GM19035 (cell line): Measurements from ENCODE around the gene TJP3.

Experiments used
- ATAC-seq: cut with Tn5 transposase; IDR thresholded peaks from one replicate; pipeline ENCODE4 v1.9.1; 2021; ENCODE audit not compliant: unreplicated experiment

TJP3 gene

DNA sequence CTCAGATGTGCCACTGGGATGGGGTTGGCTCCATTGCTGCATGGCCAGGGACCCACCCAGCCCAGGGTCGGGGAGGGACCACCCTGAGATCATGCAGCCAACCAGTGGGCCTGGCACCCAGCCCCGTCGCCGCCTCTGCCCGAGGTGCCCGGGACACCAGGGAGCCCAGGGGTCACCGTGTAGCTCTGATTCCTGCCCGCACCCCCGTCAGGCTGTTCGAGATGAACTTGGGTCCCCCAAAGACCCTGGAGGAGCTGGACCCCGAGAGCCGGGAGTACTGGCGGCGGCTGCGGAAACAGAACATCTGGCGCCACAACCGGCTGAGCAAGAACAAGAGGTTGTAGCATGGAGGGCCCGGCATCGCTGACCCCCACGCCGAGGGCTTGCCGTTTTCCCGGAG, 58.9 kb downstream of the TJP3 start:
- ATAC-seq, result no peak

DNA sequence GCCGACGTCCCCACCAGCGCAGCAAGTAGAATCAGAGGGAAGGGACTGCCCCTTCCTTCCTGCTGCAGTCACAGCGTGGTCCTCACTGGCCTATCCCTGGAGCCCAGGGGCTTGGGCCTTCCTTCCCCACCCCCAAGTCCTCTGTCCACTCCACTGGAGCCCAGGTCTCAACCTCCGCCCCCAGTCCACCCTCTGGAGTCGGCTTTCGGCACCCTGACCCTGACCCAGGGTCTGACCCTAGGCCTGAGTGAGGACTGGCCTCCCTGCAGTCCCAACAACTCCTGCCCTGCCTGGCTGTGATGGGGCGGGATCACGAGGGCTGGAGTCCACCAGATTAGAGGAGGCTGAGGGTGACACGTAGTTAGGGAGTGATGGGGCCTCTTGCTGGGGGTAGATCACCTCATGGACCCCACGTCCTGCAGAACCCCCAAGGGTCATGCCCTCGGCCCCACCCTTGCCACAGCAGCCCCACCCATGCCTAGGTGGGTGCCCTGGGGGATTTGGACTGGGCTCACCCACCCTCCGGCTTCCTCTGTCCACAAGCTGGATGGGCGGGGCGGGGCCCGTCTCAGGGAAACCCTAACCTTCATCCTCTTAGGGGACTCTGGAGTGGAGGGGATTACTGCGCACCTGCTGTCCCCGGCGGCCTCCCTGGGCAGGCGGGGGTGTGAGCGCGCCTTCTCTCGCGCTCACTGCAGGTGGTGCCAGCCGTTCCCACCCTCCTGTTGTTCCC, 60.0 kb downstream of the TJP3 start:
- ATAC-seq, result no peak

DNA sequence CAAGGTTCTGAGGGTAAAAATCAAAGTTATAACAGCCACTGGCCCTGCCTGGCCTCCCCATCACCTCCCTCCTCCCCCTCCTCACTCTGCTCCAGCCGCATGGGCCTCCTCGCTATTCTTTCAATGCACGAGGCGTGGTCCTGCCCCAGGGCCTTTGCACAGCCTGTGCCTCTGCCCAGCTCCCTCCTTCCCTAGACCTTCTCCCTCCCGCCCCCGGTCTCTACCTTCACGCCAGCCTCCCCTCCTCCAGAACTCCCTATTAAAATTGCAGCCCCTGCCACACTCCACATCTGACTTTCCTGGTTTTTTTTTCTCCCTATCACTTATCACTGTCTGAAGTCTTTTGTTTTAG, 60.5 kb downstream of the TJP3 start:
- no peak for ATAC-seq

DNA sequence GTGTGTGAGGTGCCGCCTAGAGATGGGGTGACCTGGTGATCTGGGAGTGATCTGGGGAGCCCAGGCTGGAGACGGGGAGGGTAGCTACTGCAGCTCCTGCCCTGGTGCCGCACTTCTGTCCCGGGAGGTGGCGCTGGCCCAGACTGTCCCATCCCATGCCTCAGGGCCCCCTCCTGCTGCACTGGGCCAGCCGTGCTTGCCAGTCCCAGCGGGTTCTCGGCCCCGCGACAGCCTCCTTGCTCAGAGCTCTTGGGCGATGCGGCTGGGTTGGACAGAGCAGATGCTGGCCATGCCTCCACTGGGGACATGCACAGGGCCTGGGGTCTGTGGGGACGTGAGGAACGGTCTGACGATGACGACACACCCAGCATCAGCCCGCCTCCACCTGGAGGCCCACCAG, 61.3 kb downstream of the TJP3 start:
- no peak for ATAC-seq

DNA sequence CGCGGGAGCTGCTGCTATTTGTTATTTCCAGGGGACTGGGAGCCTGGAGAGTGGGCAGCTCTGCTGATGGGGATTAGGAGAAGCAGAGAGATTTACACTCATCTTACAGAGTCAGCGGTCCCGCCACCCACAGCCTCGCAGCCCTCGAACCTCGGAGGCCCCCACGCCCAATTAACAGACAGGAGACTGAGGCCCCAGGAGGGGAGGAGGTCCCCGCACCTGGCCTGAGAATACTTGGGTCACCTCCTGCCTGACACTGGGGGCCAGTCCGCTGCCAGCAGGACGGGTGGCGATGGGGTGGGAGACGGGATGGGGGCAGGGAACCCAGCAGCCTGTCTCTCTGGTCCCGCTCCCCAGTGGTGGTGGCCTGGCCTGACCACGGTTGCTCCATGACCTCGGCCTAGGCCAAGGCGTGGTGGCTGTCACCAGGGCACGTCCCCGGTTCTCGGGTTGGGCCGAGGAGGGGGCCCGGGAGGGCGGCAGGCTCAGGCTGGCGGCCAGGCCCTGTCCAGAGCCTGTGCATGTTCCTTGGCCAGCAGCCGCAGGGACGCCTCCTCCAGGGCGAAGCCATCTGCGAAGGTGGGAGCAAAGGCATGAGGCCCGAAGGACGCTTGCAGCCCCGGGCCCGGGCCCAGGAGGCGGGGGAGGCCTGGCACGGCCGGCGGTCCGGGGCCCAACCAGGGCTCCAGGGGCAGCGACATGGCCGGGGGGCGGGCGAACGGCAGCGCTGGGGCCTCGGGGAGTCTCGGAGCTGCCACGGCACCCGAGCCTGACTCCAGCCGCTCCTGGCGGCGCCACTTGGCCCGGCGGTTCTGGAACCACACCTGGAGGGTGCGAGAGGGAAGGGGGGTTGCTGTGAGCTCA, 62.2 kb downstream of the TJP3 start:
- ATAC-seq, result no peak

DNA sequence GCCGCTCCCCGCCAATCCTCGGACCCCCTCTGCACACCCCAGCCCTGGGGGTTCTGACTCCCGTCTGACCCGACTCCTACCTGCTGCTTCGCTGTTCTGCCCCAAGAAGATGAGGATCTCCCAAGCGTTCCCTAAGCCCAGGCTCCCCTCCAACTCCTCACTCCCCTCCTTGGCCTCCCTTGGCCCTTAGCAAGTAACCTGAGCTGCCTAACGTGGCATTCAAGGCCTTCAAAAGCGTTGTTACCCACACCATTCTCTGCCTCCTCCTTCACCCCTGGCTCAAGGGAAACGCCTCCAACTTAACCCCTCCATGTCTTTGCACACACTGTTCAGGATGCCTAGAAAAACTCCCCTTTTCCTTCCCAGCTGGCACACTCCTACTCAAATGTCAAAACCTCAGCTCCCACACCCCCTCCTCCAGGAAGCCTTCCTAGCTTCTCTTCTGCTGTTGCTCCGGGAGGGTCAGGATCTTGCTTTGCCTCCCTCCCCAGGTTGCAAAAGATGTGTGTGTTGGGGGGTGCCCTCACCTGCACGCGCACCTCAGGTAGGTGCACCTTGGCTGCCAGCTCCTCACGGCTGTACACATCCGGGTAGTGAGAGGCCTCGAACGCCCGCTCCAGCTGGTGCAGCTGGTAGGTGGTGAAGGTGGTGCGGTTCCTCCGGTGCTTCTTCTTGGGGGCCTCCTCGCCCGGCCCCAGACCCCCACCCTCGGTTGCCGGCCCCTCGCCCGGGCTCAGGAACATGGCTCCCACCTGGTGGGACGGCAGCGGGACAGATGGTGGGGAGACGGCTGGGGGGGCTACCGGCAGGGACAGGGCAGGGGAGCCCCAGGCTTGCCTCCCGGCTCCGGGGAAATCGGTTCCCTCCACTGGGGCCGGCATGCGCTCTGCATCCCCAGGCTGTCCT, 63.1 kb downstream of the TJP3 start:
- no peak for ATAC-seq

DNA sequence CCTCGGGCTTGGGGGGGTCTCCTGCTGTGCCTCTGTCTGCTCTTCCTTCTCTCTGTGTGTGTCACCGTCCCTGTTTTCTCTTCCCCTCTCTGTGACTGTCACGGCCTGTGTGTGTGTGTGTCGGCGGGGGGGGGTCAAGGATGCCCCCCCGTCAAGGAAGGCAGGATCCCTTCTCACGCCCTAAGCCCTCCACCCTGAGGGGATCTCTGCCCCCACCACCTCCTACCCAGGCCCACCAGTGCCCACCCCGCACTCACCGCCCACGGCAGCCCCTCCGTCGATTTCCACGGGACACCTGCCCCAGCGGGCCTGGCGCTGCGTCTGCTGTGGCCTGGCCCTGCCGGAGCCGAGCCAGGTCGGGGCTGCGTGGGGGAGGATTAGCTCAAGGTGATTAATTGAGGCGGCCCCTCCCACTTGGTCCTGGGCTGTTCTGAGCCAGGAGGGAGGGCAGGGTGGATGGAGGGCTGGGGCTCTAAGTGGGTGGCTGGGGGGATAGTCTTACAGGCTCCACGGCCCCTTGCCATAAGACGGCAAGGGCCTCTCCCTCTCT, 63.8 kb downstream of the TJP3 start, which contains the start of gene RAX2:
Gene RAX2 (minus strand): TSS at position 323 of the 550 bp plus-strand sequence. CDS start 486 bp downstream, outside the sequence.
- no peak for ATAC-seq

DNA sequence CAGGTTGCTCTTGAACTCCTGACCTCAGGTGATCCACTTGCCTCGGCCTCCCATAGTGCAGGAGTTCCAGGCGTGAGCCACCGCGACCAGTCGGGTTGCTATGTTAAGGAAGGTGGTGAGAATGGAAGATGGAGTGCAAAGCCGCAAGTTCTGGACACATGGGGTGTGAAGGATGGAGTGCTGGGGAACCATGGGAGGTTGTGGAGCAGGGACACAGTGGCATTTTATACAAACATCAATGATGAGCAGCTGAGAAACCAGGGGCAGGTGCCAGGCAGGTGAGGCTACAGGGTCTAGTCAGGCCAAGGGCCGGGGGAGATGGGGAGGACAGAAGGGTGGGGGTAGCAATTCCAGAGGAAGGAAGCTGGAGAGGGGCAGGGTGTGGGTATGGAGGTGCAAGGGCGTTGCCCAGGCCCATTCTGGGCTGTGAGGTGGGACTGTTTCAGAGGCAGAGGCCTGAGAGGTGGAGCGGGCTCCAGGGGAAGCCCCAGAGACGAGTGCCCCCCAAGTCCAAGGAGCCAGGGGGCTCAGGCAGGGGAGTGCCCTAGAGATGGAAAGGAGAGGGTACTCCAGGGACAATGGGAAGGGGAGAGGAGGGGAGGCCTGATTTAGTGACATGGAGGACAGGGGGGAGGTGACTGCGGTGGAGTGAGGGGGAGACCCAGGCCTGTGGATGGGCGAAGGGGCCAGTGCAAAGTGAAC, 65.8 kb downstream of the TJP3 start:
- no peak for ATAC-seq

DNA sequence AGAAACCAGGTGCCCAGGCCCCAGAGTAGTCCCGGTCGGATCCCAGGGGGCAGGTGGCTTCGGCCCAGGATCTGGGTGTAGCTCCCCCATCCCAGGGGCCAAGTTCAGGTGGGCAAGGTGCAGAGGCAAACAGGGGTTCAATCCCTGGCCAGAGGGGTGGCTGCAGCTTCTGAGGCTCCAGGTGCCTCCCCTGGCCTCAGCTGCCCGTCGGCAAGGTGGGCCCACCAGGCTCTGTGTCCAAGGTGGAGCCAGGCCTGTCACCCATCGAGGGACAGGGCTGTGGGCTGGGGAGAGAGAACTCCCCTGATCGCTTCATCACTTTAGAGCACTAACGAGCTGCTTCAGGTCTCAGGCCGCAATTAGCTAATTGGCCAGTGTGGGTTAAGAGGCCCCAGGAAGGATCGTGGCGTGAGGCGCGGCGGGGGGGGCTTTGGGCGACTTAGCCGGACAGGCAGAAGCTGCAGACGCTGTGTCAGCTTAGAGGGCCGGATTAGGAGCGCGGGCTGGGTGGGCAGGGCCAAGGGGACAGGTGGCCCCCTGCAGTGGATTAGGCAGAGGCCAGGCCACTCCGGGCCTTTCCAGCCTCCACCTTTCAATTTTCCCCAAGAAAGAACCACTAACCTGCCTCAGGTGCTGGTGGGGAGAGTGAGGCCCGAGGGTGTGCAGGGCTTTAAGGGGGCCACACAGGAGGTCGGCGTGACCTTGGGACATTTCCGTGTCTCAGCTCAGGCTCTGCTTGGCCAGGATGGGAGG, 66.6 kb downstream of the TJP3 start:
- ATAC-seq, result no peak

DNA sequence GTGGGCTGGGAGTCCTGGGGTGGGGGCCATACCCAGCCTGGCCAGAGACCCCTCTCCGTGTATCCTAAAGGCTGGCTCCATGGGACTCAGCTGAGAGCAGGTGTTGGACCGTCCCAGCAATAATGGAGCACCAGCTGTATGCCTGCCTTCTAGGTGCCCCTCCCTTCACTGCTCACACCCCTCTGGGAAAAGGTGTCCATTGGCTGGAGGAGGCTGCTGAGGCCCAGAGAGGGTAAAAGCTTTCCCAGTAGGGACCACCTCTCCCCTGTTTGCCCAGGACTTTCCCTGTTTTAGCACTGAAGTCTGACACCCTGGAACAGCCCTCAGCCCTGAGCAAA, 67.2 kb downstream of the TJP3 start:
- ATAC-seq, result no peak

DNA sequence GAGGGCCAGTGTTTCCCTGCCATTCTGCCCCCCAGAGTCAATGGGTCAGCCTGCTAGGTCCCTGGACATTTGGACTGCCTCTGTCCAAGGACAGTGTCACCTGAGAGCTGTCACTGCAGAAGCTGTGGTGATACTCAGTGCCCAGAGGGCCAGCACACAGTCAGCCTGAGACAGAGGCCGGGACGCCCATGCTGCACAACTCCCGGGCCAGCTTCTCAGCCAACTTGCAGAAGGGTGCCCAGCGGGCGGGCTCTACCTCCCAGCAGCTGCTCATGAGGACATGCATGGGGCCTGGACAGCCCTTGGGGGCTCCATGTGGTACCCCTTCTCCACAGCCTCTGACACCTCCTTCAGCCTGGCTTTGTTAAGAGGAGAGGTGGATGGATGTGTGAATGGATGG, 67.6 kb downstream of the TJP3 start:
- ATAC-seq, result no peak

DNA sequence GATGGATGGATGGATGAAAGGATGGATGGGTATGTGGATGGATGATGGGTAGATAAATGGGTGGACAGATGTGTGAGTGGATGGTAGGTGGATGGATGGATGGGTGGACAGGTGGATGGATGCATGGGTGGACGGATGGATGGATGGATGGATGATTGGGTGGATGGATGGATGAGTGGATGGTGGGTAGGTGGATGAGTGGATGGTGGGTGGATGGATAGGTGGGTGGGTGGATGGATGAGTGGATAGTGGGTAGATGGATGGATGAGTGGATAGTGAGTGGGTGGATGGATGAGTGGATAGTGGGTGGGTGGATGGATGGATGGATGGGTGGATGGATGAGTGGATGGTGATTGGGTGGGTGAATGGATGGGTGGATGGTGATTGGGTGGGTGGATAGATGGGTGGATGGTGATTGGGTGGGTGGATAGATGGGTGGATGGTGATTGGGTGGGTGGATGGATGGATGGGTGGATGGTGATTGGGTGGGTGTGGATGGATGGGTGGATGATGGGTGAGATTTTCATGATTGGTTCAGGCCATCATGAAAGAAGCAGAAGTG, 68.4 kb downstream of the TJP3 start:
- no peak for ATAC-seq

DNA sequence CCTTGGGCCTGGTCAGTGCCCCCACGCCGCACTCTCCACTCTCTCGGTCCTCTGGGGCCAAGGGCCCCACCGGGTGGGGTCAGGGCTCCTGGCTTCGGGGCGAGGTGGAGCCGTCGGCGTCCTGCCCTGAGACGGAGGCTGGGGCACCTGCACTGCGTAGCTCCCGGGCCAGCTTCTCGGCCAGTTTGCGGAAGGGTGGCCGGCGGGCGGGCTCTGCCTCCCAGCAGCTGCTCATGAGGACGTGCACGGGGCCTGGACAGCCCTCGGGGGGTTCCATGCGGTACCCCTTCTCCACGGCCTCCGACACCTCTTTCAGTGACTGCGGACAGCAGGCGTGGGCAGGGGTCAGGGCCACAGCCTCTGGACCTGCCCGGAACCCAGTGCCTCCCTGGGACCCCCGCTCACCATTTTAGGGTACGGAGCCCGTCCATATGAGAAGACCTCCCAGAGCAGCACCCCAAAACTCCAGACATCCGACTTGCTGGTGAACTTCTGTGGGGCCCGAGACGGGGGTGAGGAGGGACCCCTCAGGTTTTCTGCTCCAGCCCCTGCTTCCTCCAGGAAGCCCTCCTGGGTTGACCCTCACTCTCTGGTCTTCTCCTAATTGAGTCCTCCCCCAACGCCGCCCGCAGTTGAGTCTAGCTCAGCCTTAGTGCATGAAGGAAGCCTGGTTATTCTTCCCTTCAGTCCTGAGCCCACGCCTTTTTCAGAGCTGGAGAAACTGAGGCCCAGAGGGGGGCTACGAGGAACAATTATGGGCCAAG, 70.1 kb downstream of the TJP3 start:
- ATAC-seq, result no peak

DNA sequence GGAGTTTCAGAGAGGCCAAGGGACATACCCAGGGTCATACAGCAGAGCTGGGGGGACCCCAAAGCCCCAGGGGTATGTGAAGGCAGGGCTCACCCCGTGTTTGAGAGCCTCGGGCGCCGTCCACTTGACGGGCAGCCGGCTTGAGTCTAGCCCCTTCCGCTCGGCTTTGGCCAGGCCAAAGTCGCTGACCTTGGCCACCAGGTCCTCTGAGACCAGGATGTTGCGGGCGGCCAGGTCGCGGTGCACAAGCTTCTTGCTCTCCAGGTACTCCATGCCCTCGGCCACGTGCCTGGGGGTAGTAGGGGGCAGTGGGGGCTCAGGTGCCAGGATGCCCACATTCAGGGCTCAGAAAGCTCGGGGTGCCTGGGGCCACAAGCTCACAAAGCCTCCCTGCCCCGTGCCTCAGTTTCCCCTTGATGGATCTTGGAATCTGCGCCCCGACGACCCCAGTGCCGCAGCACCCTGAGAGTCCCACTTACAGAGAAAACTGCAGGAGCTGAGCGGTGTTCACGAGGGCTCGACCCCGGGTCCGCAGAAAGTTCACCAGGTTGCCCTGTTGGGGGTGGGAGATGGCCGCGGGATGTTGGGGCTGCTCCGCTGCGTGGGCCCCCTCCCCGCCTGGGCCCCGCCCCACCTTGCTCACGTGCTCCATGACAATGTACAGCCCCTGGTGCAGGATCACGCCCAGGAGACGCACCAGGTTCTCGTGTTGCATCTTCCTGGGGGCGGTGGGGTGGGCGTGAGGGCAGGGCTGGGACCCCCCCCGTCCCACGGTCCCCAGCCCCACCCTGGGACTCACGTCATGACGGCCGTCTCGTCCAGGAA, 70.9 kb downstream of the TJP3 start:
- no peak for ATAC-seq

DNA sequence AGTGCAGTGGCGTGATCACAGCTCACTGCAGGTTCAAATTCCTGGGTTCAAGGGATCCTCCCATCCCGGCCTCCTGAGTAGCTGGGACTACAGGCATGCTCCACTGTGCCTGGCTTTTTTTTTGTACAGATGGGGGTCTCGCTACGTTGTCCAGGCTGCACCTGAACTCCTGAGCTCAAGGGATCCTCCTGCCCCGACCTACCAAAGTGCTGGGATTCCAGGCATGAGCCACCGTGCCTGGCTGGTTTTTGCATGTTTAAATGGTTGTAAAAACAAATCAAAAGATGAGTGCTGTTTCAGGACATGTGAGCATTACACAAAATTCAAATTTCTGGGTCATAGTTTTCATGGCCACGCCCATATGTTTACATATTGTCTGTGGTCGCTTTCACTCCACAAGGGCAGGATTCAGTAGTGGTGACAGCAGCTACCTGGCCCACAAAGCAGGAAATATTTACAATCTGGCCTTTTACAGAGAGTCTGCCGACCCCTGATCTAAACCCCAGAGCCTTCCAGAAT, 72.7 kb downstream of the TJP3 start:
- no peak for ATAC-seq

DNA sequence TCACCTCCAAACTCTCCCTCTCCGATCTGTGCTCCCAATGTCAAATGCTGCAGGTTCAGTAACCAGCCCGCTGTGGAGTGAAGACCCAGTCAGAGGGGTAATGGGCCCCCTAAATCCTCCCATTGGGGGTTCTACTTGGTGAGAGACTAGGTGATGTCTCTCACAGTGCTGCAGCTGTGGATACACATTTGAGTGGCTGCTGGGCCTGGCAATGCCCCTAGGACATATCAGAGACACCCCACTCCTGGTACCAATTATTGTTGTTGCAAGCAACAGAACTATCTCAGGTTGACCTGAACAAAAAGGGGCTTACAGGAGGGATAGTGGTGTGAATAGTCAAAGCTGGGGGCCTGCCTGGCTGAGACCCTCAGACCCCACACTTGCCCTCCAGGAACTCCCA, 73.4 kb downstream of the TJP3 start:
- no peak for ATAC-seq

DNA sequence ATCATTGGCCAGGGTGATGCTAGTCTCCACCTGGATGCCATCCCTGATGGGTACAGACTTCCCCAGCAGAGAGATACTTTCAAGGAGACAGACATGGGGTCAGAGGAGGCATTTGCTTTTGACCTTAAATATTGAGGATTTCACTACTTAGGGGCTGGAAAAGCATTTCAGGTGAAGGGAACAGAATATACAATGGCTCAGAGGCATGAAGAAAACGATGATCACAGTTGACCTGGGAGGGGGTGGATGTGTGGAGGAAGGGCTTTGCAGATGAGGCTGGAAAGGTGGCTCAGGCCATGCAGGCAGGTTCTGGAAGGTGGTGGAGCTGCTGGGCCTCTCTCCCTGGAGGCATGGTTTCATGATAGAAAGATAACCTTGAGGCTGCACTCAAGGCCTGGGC, 74.1 kb downstream of the TJP3 start:
- ATAC-seq, result no peak

DNA sequence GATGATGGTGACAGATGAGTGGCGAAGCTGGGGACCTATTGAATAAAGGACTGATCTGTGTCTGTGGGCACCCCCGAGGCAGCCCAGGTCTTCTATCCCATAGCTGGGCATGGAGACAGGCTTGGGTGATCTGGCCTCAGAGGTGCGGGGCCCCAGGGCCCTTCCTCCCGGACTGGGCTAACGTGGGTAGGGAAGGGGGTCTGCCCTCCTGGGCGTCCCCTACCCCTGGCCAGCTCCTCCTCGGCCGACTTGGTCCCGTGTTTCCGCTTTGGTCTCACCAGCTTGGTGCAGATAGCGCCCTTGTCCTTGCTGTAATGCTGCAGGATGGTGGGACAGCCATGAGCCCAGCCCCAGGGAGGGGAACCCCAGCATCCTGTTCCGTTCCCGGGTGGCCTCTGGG, 74.7 kb downstream of the TJP3 start:
- ATAC-seq, result no peak
